Cardiac muscle cell (in vitro differentiated cells and primary cell): ENCODE measurements around the gene NEDD4. TPM values are rescaled to one million over a fixed set of nuclear protein-coding genes. Genes with fewer than 3 reads are reported as not detected.
"Not testable (repeated sequence)": the region's sequence is repeated elsewhere in the genome, so short reads cannot be mapped to it uniquely, and the experiment has no call there.

Experiments
- DNase-seq, 2 donors: peaks; one replicate each; pipeline versions ENCODE4 v3.0.0 to v3.0.0-alpha.2; 2010 to 2017; ENCODE audit warnings: low read depth in 1 of 2, low spot score in 1 of 2
- H3K27ac ChIP-seq: fragments of 200-600 bp; sonication (generic); 2 replicates; pipeline ENCODE4 v1.5.1; 2016
- H3K27me3 ChIP-seq: fragments of 200-600 bp; sonication (generic); 2 replicates; pipeline ENCODE4 v1.6.0; 2016; ENCODE audit warnings: control low read depth
- H3K36me3 ChIP-seq: fragments of 200-600 bp; sonication (generic); 2 replicates; pipeline ENCODE4 v1.5.1; 2016; ENCODE audit warnings: control low read depth
- H3K4me1 ChIP-seq: fragments of 200-600 bp; sonication (generic); 2 replicates; pipeline ENCODE4 v1.8.1; 2017; ENCODE audit warnings: low read depth, mild to moderate bottlenecking, mixed run types
- H3K4me3 ChIP-seq: fragments of 200-600 bp; sonication (generic); 2 replicates; pipeline ENCODE4 v1.5.1; 2016; ENCODE audit warnings: mild to moderate bottlenecking
- H3K9me3 ChIP-seq: fragments of 200-600 bp; sonication (generic); 2 replicates; pipeline ENCODE4 v1.5.1; 2017; ENCODE audit warnings: low read depth, mild to moderate bottlenecking, control low read depth
- CTCF ChIP-seq: IDR thresholded peaks from 2 replicates; pipeline ENCODE4 v1.5.1; 2012; ENCODE audit warnings: low read depth, mild to moderate bottlenecking, low read length
- polyA plus RNA-seq: library from polyadenylated mRNA; unstranded; fragments of >200 nt; fragmentation: Nextera tagmentation; extraction: Ambion mirVana; gene quantifications from 2 replicates; pipeline ENCODE4 v1.2.1, GENCODE V29; 2016
- total RNA-seq: library from RNA; depleted of rRNA; stranded (reverse); fragments of >200 nt; gene quantifications from 2 replicates; pipeline ENCODE4 v1.2.3, GENCODE V29; 2016

NEDD4 gene
- total and polyA plus RNA-seq, 2 experiments from 2014 or later: 3.9 to 7.5 TPM

DNA sequence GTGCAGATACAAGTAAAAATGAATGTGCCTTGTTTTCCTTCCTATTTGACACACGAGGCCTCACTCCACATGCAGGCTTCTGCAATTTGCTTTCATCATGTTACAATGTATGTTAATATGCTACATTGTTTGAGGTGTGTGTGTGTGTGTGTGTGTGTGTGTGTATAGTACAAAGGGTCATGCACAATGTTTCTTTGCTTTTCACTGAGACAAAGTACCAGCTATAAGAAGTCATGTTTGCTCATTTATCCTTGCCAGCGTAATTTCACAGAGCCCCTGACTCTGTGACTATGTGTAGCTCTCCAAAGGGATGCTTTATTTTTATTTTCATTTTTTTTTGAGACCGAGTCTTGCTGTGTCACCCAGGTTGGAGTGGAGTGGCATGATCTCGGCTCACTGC lies 38.0 kb upstream of the NEDD4 start:
- H3K36me3 ChIP-seq: no peaks in the 10 kb centered on the region
- DNase-seq: no peak
- no peaks in the 10 kb centered on the region for H3K27me3 ChIP-seq
- no peaks in the 10 kb centered on the region for H3K4me1 ChIP-seq
- TF ChIP-seq CTCF: no peak
- H3K9me3 ChIP-seq: no peaks in the 10 kb centered on the region
- no peak overlapping the region for H3K4me3 ChIP-seq
- no peak overlapping the region for H3K27ac ChIP-seq

DNA sequence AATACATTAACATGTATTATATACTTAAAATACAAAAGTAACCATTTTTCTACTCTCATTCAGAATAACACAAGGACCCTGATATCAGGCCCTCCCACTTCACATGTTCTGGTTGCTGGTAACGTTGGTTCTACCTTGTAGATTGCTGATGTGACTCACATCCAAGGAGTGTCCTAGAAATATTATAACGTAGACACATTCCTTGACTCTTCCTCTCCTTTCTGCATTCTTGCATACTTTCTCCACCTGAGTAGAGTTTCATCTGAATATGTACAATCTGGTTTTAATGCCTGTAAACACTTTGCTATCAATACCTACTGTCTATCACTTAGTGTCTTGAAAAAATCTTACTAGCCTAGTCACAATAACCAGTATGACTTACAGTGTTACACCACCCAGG lies 35.0 kb upstream of the NEDD4 start:
- H3K27me3 ChIP-seq: no peaks in the 10 kb centered on the region
- no peaks in the 10 kb centered on the region for H3K9me3 ChIP-seq
- H3K4me1 ChIP-seq: no peaks in the 10 kb centered on the region
- DNase-seq: no peak
- no peak for TF ChIP-seq CTCF
- H3K36me3 ChIP-seq: no peaks in the 10 kb centered on the region
- no peak overlapping the region for H3K27ac ChIP-seq
- no peak overlapping the region for H3K4me3 ChIP-seq

GRCh38 chr15:56023160-56023559 lies 29.7 kb upstream of the NEDD4 start:
- H3K27ac ChIP-seq, H3K36me3 ChIP-seq, H3K4me3 ChIP-seq, H3K27me3 ChIP-seq, H3K4me1 ChIP-seq, DNase-seq, H3K9me3 ChIP-seq: not testable (repeated sequence)

GRCh38 chr15:56019819-56020486 lies 26.5 kb upstream of the NEDD4 start:
- TF ChIP-seq CTCF: no peak
- no peak for DNase-seq
- no peak overlapping the region for H3K4me3 ChIP-seq
- H3K9me3 ChIP-seq: no peaks in the 10 kb centered on the region
- H3K4me1 ChIP-seq: no peaks in the 10 kb centered on the region
- no peaks in the 10 kb centered on the region for H3K36me3 ChIP-seq
- H3K27ac ChIP-seq: no peak overlapping the region
- H3K27me3 ChIP-seq: no peaks in the 10 kb centered on the region

DNA sequence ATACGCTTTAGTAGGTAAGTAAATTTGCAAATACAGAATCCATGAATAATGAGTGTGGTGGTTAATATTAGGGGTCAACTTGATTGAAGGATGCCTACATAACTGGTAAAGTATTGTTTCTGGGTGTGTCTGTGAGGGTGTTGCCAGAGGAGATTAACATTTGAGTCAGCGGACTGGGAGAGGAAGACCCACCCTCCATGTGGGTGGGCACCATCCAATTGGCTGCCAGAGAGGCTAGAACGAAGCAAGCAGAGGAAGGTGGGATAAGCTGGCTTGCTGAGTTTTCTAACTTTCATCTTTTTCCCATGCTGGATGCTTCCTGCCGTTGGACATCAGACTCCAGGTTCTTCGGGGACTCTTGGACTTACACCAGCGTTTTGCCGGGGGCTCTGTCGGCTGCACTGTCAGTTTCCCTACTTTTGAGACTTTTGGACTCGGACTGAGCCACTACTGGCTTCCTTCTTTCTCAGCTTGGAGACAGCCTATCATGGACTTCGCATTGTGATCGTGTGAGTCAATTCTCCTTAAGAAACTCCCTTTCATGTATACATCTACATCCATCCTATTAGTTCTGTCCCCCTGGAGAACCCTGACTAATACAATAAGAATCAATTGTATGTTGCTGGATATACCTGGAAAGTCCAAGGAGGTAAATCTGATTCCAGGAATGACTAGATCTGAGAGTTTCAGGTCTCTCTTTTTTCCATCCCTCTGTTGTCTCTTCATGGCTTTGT lies 25.8 kb upstream of the NEDD4 start:
- DNase-seq: no peak
- H3K36me3 ChIP-seq: no peaks in the 10 kb centered on the region
- no peak overlapping the region for H3K4me3 ChIP-seq
- TF ChIP-seq CTCF: no peak
- H3K9me3 ChIP-seq: no peaks in the 10 kb centered on the region
- H3K27ac ChIP-seq: no peak overlapping the region
- H3K4me1 ChIP-seq: no peaks in the 10 kb centered on the region
- no peaks in the 10 kb centered on the region for H3K27me3 ChIP-seq

DNA sequence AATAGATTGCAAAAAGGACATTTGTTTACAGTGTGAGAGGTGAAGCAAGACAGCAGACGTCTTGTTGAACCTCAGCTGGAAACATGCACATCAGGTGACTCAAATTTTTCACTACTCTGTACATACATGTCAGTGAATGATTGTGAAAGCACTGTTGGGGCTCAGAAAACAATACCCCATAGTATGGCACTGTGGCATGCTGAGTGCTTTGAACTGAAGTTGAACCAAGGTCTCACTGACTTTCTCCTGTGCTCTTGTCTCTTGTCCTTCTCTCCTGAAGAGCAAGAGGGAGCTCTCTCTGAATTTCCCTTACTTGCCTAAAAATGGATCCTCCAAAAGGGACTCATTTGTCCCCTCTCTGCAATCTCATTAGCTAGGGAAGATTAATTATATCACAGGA lies 24.5 kb upstream of the NEDD4 start:
- H3K27ac ChIP-seq: no peak overlapping the region
- no peaks in the 10 kb centered on the region for H3K9me3 ChIP-seq
- TF ChIP-seq CTCF: peak; percentile 18
- H3K27me3 ChIP-seq: no peaks in the 10 kb centered on the region
- no peaks in the 10 kb centered on the region for H3K4me1 ChIP-seq
- no peak for DNase-seq
- no peaks in the 10 kb centered on the region for H3K36me3 ChIP-seq
- no peak overlapping the region for H3K4me3 ChIP-seq
